ENCODE results near the gene DCP2. TPM values are rescaled to one million over a fixed set of nuclear protein-coding genes. Genes with fewer than 3 reads are reported as not detected.

Gene DCP2
- total RNA-seq, 2 donors from 2014 or later, result 82.8 to 136 TPM

DNA sequence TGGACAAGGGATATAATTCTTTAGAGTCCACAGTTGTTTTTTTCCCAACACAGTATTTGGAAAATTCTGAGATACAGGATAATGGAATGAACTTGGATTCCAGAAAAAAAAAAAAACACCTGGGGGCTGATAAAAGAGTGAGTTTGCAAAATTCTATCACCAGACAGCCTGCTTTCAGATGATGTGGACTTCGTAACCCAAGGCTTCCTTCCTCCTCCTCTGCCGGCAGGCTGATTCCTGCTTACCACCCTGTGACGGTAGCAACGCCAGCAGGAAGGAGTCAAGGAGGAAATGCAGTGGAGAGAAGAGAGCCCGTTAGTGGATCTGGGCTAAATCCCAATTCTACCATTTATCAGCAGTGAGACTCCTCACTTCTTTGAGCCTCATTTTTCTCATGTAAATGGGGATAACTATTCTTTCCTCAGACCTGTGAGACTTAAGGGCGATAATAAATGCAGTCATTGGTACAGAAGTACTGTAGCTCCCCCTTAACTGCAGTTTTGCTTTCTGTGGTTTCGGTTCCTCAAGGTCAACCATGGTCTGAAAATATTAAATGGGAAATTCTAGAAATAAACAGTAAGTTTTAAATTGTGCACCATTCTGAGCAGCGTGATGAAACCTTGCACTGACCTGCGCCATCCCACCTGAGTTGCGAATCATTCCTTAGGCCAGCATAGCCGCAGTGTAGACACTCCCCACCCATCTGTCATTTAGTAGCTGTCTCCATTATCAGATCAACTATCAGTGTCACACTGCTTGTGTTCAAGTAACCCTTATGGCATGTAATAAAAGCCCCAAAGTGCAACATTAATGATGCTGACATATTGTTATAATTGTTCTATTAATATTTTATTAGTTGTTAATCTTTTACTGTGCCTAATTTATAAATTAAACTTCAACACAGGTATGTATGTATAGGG is 71.4 kb downstream of the DCP2 start:
- H3K36me3 Mint-ChIP-seq, result no peaks in the 10 kb centered on the region
- H3K27ac Mint-ChIP-seq, result no peak overlapping the region
- ATAC-seq (no peak), DNase-seq (ENCODE audit: low spot score in 2 of 2) (no peak)
- no peaks in the 10 kb centered on the region for H3K9me3 Mint-ChIP-seq

DNA sequence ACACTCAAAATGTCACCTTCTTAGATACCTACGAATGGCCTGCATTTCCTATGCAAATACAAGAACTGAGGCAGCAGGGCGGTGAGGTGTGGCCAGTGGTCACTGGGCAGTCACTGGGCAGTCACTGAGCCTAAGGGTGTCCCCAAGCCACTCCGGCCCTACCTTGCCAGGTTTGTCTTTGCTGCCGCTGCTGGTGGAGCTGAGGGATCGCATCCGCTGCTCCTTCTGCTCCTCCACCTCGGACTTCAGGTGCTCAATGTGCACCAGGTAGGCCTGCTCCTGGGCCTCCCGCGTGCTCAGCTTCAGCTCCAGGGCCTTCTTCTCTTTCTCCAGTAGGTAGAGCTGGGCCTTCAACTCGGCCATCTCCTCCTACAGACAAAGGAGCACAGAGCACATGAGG is 72.3 kb downstream of the DCP2 start:
- H3K9me3 Mint-ChIP-seq, result no peaks in the 10 kb centered on the region
- ATAC-seq, result no peak

DNA sequence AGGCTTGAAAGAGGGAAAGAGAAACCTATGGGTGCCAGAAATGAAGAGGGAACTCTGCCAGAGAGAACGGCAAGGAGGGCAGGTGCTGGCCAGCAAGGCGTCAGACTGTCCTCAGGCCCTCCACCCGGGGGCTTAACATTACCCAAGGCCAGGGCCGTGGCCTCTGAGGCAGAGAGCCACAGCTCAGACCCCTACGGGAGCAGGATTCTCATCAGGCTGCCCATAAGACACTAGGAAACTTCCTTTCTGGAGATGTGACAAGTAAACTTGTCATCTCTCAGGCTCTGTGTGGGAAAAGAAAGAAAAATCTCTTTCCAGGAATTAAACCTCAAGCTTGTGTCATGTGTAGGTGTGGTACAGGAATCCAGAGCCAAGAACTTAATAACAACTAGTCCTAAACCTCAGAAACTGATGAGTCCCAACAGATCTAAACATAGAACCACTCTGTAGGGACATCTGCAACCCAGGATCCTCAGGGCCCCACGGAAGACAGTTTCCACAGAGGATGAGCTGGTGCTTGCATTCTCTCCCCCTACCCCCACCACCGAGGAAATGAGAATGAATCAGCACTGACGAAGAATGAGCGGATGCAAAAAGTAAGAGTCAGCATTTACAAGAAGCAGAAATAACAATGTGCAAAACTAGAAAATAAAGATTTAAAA is 74.3 kb downstream of the DCP2 start:
- ATAC-seq (peak; percentile 59 to 73), DNase-seq (ENCODE audit: low spot score in 2 of 2) (no peak)
- no peaks in the 10 kb centered on the region for H3K36me3 Mint-ChIP-seq
- H3K9me3 Mint-ChIP-seq, result no peaks in the 10 kb centered on the region
- peak overlapping the region; percentile 39 to 47 for H3K27ac Mint-ChIP-seq

More for the DNA sequence above, 72.3 kb downstream of the DCP2 start:
- no peaks in the 10 kb centered on the region for H3K36me3 Mint-ChIP-seq
- DNase-seq (ENCODE audit: low spot score in 2 of 2), result no peak
- no peak overlapping the region for H3K27ac Mint-ChIP-seq

DNA sequence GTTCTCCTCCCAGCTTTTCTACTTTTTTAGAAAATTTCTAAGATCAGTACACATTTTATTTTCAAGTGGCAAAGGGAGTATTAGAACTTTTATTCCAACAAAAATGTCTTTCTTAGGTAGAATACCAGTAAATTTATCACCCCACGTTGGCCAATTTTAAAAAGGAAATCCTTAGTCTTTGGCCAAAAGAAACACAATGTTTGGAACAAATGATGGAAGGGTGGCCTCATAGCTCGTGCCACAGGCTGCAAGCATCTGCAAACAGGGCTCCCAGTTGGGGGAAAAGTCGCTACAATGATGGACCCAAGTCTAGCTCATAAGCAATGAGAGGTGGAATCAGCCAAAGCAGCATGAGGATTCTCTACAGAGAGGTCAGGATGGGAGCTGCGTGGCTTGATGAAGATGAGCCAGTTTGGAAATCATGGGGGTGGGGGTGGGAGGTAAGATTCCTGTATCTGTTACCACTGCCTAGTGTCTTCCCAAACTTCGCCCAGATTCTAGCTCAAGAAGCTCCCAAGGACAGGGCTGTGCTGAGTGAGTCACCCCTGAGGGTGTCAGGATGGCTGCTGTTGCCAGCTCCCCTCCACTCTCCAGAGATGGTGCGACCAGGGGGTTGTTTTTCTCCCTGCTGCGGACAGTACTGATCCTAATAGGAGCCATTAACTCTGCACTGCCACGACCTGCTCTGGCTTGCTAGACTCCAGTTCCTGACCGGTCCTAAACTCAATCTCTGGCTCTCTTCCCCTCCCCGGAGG is 75.6 kb downstream of the DCP2 start:
- H3K27ac Mint-ChIP-seq, result no peak overlapping the region
- H3K9me3 Mint-ChIP-seq, result no peaks in the 10 kb centered on the region
- ATAC-seq, result no peak

DNA sequence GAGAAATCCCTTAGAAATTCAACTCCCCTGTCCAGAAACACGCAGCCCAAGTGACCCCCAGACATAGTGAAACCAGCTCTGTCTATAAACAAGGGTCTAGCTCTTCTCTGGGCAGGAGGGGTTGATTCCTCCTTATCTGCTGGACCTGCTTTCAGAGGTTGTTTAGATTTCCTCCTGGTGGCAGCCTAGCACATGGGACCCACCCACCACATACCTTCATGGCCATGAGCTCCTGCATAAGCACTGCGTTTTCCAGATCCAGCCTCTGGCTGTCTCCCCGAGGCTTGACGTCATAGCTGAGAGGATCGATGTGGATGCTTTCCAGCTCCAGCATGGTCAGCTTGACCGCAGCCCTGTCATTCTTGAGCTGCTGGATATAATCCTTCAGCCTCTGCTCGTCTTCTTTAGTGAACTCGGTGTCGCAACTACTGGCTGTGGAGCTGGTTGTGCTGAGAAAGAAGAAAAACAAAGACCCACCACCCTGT is 77.0 kb downstream of the DCP2 start:
- Mint-ChIP-seq H3K27ac (no peak overlapping the region), H3K9me3 (no peaks in the 10 kb centered on the region), H3K36me3 (no peaks in the 10 kb centered on the region)

More for the DNA sequence above, 75.6 kb downstream of the DCP2 start:
- DNase-seq (ENCODE audit: low spot score in 2 of 2), result no peak
- H3K36me3 Mint-ChIP-seq, result no peaks in the 10 kb centered on the region

DNA sequence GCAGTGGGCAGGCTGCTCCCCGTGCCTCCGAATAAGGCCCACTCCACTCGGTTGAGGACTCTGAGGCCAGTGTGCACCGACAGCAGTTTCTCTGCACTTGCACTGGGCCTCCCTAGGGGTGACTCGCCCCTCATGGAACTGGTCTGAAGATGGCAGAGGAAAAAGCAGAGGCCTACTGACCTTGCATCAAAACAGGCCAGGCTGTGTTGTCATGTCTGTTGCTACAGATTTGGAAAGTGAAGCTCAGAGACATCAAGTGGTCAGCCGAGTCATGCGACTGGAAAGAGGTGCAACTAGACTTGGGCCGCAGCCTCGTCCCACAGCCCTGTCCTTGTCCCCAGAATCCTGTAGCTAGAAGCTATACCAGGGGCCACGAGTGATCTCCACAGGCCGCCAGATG is 78.3 kb downstream of the DCP2 start:
- no peak for ATAC-seq
- Mint-ChIP-seq H3K36me3 (no peaks in the 10 kb centered on the region), H3K27ac (no peak overlapping the region), H3K9me3 (no peaks in the 10 kb centered on the region)
- no peak for DNase-seq (ENCODE audit: low spot score in 2 of 2)

More for the DNA sequence above, 77.0 kb downstream of the DCP2 start:
- no peak for ATAC-seq
- no peak for DNase-seq (ENCODE audit: low spot score in 2 of 2)

DNA sequence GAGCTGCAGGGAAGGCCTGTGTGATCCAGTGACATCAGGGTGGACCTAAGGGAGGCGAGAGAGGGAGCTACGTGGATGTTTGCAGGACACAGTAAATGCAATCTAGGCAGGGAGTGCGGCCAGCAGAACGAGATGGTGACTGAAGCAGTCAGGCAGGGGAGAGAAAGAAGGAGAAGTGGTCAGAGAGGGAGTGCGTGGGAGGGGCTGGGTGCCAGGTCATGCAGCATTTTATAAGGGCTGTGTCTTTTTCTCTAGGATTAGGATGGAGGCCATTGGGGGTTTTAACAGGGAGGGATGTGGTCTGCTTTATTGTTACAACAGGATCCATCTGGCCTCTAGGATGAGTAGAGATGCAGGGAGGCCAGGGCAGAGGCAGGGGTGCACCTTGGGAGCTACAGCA is 80.4 kb downstream of the DCP2 start:
- H3K36me3 Mint-ChIP-seq, result no peaks in the 10 kb centered on the region
- H3K27ac Mint-ChIP-seq, result no peak overlapping the region
- no peaks in the 10 kb centered on the region for H3K9me3 Mint-ChIP-seq
- DNase-seq (ENCODE audit: low spot score in 2 of 2) (no peak), ATAC-seq (no peak)

DNA sequence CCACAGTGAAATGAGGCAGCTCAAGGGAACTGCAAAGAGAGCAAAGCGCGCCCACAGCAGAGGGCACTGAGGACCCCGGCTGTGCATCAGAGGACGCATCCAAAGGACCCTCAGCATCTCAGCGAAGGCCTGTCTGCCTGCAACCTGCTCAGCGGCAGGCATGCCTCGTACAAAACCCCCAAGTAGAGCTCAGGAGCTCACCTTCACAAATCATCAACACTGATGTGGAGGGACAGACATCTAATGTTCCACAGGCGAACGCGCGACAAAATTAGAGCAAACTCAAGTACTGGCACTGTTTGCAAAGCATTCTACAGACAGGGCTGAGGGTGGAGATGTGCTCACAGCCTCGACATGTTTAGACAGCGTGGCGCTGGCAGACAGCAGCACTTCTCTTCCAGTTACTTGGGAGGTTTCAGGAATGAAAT is 81.0 kb downstream of the DCP2 start:
- DNase-seq (ENCODE audit: low spot score in 2 of 2) (no peak), ATAC-seq (no peak)
- Mint-ChIP-seq H3K27ac (no peak overlapping the region), H3K9me3 (no peaks in the 10 kb centered on the region), H3K36me3 (no peaks in the 10 kb centered on the region)

DNA sequence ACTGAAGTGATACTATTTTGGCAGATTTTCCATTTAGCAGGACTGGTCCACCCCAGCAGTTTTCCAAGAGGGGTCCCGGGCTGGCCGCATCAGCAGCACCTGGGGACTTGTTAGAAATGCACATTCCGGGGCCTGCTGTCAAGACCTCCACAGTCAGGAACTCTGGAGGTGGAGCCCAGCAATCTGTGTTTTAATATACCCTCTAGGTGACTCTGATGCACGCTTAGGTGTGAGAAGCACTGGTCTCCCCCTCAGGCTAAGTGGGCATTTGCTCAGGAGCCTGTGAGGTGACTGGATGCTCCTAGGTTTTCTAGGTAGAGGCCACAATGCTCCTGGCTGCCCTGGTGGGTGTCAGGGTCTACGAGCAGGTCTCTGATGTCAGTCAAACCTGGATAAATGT is 81.7 kb downstream of the DCP2 start:
- H3K27ac Mint-ChIP-seq, result no peak overlapping the region

DNA sequence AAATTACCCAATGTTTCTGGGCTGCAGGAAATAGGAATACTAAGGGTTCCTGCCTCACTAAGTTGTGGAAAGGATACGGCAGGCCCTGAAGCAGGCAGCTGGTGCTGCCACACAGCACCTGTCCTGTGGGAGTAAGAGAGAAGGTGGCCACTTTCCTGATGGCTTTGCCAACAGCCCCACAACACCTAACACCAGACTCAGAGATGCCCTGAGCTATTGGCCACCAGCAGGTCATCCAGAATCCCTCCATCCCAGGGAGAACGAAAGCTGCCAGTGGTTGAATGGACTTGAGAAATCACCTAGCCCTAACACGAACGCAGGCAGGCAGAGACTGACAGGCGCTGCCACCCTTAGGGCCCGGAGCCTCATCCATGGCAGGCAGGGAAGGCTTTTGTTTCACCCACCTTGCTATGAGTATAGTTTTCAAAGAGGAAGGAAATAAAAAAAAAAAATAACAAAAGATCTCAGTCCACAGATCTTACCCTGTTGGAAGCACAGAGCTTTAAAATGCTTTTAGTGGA is 82.2 kb downstream of the DCP2 start:
- no peaks in the 10 kb centered on the region for H3K9me3 Mint-ChIP-seq
- no peaks in the 10 kb centered on the region for H3K36me3 Mint-ChIP-seq
- no peak overlapping the region for H3K27ac Mint-ChIP-seq
- ATAC-seq (no peak), DNase-seq (ENCODE audit: low spot score in 2 of 2) (no peak)

More for the DNA sequence above, 81.7 kb downstream of the DCP2 start:
- Mint-ChIP-seq H3K9me3 (no peaks in the 10 kb centered on the region), H3K36me3 (no peaks in the 10 kb centered on the region)
- DNase-seq (ENCODE audit: low spot score in 2 of 2) (no peak), ATAC-seq (no peak)

DNA sequence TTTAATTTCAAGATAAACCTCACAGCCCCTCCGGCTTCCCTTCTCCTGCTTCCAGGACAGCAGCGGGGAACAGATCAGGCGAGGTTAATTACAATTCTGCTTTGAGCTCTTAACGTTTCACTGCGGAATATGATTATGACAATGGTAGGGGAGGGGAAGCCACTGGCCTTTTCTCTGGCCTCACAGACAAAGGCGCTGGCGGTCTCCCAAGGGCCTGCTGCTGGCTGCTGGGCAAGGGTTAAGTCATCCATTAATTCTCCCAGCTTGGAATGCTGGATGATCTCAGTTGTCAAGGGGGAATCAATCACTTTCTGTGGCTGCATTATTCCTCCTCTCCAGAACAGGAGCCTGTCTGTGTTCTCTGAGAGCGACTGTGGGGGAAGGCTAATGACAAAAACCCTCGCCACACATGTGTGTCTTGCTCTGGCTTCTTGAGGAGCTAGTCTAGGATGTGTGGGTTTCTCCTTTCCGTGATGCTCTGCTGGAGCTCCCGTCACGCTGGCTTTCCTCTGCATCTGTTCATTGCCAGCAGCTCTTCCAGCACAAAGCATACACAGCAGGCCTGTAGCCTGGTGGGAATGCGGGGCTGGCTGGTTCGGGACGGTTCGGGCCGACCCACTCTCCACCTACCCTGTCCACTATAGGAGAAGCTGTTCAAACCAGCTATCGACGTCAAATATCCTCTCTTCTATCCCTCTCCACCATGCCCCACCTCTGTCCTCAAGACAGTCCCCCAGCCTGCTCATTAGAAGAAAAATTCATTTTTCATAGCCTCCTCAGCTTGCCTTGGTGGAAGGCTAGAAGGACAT is 82.8 kb downstream of the DCP2 start:
- Mint-ChIP-seq H3K36me3 (no peaks in the 10 kb centered on the region), H3K9me3 (no peaks in the 10 kb centered on the region), H3K27ac (no peak overlapping the region)
- ATAC-seq (no peak), DNase-seq (ENCODE audit: low spot score in 2 of 2) (no peak)

DNA sequence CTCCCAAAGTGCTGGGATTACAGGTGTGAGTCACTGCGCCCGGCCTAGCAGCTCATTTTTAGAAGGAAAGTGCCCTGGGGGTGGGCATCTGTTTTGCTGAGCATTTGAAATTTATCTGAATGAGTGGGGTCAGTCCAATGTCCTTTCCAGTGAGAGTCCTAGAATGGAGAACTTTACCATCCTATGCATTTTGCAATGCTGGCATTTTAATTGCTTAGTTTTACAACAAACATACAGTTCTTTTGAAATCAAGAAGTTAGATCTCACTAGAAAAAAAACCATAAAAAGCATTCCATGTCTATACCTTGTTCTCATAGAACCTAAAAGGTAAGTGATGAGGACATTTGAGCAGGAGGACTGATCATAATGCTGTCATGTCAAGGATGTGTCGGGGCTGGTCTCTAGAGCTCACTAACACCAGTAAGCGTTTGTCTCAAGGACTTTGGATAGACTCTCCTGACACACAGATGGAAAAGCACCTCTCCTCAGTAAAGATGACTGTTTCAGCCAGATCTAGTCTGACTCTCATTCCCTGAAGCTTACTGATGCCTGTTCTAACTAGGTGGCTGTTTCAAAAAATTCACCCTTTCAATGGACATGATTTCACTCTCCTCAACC is 83.9 kb downstream of the DCP2 start:
- H3K27ac Mint-ChIP-seq, result no peak overlapping the region
- DNase-seq (ENCODE audit: low spot score in 2 of 2) (no peak), ATAC-seq (no peak)
- no peaks in the 10 kb centered on the region for H3K9me3 Mint-ChIP-seq
- no peaks in the 10 kb centered on the region for H3K36me3 Mint-ChIP-seq

DNA sequence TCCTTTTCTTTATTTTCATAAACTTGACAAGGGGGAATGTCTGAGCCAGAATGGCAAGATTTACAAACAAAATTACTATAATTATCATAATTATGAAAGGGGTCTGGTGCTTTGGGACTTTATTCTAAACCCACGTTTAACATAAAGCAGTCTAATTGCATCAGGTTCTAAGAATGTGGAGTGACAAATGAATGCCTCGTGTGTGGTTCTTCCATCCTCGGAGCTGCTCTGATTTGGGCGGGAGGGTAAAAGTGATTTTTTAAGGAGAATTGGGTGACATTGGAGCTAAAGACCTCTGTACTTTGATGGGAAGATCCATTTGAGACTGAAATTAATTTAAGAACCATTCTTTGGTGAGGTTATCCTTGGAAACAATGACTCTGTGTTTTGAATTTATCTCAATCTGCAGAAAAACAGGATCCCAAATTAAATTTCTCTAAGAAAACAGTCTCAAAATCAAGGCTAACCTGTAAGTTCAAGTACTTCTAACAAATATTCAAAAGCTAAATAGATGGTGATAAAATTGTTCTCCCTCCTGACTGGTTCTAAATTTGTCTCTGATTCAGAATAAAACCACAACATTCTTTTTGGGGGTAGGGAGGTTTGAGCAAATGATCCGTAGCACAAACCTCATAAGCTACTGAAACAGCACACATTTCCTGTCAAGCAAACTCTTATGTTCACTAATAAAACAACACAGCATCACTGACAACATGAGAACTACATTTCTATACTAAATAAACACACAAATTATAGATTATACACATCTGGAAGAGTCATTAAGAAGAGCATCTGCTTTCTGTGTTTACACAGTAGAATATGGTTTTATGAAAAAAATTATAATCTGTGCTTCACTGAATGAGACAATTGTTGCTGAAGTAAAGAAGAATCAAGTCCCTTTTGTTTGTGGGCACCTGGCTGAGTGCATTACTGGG is 85.5 kb downstream of the DCP2 start:
- ATAC-seq (peak in 1 of 2 donors; percentile 18), DNase-seq (ENCODE audit: low spot score in 2 of 2) (no peak)
- Mint-ChIP-seq H3K36me3 (no peaks in the 10 kb centered on the region), H3K9me3 (no peaks in the 10 kb centered on the region), H3K27ac (peak overlapping the region in 1 of 2 donors; percentile 23)

DNA sequence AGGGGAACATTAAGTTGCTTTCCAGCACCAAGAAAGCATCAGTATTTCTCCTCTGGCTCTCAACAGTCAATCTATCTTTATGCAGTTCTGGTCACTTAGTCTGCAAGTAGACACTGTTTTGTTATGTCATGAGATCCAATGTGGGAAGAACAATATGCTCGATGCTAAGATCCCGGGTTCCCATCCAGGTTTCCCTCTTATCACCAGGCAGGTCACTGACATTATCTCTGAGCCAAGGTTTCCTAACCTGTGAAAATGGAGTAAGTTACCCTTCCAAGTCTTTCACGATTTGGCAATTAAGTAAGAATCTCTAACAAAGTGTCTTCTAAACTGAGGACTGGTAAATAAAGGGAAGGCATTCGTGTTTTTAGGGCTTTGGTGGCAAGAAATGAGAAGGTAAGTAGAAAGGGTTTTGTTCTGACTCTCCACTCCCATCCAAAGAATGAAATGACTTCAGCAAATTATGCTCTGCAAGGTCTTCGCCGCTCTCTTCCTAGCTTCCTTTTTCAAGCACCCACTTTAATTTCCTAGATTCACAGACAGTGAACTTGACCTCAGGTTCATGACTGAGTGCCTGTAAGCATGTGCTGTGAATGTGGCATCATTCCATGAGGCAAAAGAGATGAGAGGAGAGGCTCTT is 86.4 kb downstream of the DCP2 start:
- Mint-ChIP-seq H3K27ac (peak overlapping the region in 1 of 2 donors; percentile 23), H3K9me3 (no peaks in the 10 kb centered on the region)
- DNase-seq (ENCODE audit: low spot score in 2 of 2), result no peak

More for the DNA sequence above, 86.4 kb downstream of the DCP2 start:
- no peaks in the 10 kb centered on the region for H3K36me3 Mint-ChIP-seq
- ATAC-seq, result peak in 1 of 2 donors; percentile 37
